HG02610 (cell line): ENCODE data around the gene PAQR7.

ENCODE experiments used
- ATAC-seq: cut with Tn5 transposase; IDR thresholded peaks from one replicate; pipeline ENCODE4 v1.9.1; 2021; ENCODE audit warnings: mild to moderate bottlenecking, moderate library complexity; ENCODE audit not compliant: unreplicated experiment

The PAQR7 gene

DNA sequence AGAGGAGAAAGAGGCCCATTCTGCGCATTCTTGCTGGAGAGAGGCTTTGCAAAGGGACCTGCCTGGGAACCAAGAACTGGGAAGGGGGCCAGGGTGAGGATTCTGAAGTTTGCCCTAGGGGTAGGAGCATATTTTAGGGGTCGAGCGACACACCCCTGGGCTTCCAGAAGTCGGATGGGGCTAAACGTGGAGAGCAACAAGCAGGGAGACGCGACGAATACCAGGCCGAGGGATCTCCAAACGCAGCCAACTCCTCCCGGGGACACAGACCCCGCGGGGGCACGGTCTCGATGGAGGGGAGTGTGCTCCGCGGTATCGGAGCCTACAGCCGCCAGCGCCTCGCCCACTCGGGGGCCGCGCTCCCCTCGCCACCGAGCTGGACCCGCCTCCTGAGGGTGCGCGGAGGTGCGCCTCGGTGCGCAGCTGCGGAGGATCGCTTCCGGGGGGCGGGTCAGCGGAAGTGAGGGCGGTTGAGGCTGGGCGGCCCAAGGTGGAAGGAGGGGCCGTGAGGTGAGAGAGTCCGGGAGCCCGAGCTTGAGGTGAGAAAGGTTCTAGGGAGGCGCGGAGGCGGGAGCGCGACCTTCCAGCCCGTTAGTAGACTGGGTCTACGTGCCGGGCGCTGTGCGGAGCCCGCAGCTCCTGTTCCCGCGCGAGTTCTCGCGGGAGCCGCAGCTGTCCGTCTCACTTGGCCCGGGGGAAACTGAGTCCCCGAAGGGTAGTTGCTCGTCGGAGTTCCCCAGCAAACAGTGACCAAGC, 55.8 kb downstream of the PAQR7 start, which contains the start of gene MTFR1L:
Gene MTFR1L (plus strand): TSS at position 464 of the 756 bp plus-strand sequence. CDS start 3,151 bp downstream, outside the sequence.
- peak; percentile 87 for ATAC-seq

DNA sequence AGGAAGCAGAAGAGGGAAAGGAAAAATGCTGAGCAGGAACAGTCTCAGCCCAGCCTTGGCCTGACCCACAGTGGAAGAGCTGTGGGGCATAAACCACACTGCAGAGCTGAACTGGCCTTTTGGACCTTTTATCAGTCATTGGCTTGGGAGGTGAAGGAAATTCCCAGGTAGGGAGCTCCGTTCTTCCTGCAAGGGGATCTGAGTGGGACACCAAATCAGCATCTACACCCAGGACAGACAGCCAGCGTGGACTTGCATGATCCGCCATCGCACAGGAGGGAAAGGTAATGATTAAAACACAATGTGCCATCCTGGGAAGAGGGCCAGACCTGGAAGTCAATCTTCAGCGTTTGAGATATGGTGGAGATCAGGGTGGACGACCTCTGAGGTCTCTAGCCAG, 56.9 kb downstream of the PAQR7 start:
- ATAC-seq = no peak

- no peak for ATAC-seq
Measured at GRCh38 chr1:25817840-25818501, 57.5 kb downstream of the PAQR7 start.

DNA sequence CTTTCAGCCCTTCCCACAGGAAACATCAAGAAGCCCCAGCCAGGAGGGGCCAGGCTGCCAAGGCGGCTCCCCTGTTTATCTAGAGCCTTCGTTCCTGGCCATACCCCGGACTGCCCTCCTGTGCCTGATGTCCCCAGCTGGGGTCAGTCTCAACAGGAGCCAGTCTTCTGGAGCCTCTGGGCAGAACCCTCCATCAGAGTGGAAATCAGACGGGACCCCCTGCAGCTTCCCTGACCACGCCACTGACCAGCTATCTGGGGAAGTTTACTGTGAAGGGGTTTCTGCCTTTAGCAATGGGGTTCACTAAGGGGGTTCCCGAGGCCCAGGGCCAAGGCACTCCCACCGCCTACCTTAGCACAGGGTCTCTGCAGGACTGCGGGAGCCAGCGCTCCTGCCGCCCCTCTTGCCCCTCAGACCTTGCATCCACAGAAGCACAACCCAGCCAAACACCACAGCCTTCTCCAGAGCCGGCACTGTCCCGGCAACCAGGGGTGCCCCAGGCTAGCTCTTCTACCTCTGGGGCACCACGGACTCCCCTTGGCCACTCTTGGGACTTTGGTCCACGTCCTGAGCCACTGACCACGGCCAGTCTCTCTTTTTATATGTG, 59.3 kb downstream of the PAQR7 start:
- no peak for ATAC-seq

- ATAC-seq = no peak
Measured at GRCh38 chr1:25815208-25816111, 60.0 kb downstream of the PAQR7 start.

DNA sequence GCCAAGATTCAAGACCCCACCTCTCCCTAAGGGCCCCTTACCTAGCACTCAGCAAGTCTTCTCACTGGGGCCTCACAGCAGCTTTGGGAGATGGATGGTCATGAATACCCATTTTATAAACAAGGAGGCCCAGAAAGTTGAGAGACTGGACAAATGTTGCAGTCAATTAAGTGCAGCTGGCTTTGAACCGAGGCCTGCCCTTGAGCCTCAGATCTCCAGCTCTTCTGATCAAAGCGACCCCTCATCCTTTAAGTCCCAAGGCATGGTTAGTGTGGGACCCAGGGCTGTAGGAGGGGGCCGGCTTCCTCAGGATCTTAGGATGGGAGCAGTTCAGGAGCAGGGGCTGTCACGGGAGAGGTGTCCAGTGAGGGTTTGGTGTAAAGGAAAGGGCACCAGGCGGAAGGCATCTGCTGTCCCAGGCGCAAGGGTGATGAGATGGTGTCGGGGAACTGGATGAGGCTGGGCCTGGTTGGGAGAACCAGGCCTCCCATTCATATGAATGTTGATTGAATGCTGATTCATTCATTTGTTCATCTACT, 60.9 kb downstream of the PAQR7 start:
- no peak for ATAC-seq

DNA sequence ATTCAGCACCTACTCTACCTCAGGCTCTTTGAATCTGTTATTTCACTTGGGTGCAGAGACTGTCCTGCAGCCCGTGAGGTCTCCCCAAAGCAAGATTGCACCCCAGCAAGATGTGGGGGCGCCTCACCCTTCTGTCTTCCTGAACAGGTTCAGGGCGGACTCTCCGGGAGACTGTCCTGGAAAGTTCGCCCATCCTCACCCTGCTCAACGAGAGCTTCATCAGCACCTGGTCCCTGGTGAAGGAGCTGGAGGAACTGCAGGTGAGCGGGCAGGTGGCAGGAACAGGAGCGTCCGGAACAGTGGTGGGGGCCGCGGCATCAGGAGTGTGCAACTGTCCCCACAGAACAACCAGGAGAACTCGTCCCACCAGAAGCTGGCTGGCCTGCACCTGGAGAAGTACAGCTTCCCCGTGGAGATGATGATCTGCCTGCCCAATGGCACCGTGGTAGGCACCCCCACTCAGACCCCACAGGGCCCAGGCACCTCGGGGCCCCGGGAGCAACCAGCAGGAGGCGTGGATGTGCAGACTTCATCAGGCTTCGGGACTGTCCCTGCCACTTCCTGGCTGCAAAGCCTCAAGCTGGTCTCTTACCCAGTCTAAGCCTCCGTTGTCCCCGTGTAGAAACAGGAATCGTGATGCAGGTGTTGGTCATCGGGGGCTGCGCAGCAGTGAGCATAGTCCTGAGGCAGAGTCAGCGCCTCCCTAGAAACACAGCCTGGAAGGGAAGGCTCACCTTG, 61.6 kb downstream of the PAQR7 start:
- no peak for ATAC-seq

GRCh38 chr1:25813071-25813733, 62.3 kb downstream of the PAQR7 start:
- ATAC-seq = no peak
